Measurements from ENCODE around the gene SVOP.

The SVOP gene

DNA sequence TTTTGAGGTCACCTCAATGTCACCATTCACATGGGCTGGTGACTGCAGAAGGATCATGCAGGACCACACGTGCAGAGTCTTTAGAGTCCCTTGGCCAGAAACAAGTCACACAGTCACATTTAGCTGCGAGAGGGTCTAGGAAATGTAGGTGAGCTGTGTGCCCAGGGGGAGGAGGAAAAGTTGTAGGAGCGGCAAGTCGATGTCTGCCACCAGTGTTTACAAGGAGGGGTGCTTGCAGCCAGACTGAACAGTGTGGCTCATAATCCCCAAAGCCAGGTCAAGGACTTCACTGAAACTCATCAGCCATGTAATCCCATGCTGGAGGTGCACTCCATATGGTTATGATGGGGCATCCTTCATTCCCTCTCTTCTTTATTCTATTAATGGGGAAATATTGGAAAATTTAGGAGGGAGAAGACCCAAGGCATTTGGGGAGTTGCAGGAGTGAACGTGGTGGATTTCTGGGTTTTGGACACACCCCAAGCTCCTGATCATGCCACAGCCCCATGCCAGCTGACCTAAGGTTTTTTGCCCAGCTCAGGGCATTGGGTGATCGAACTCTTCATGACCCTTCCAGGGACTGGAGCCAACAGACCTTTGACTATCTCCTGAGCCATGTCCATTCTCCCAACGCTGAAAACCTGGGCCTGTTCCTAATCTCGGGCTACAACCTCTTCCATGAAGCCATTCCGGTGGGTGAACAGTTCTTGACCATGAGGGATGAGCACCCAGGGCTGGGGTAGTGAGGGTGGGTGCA lies 133.8 kb downstream of the SVOP start:
- Histone ChIP-seq H3K18ac (ENCODE audit: low read length) (no peak overlapping the region), H4K91ac (ENCODE audit: low read depth, low read length, poor library complexity) (no peak overlapping the region), H3K4ac (ENCODE audit: low read length) (no peak overlapping the region), H3K4me1 (ENCODE audit: control insufficient read depth in 2 of 2, insufficient read depth in 1 of 2, low read depth in 1 of 2, low read length in 2 of 2) (no peaks in the 10 kb centered on the region), H2AK5ac (ENCODE audit: low read depth, low read length) (no peak overlapping the region), H3K9me3 (replicated peaks in 1 of 2; ENCODE audit: control insufficient read depth in 2 of 2, insufficient read depth in 1 of 2, low read depth in 1 of 2, low read length in 2 of 2) (peaks cover 0 to 2% of the 10 kb centered on the region in 2 donors), H2BK5ac (ENCODE audit: low read length) (no peak overlapping the region), H3K27me3 (ENCODE audit: control insufficient read depth in 3 of 3, insufficient read depth in 3 of 3, low read depth in 1 of 3, low read length in 3 of 3) (no peaks in the 10 kb centered on the region), H3K4me3 (ENCODE audit: low read length in 2 of 2) (no peak overlapping the region), H2BK12ac (ENCODE audit: low read length) (no peak overlapping the region), H3K9ac (ENCODE audit: low read depth, low read length, poor library complexity) (no peak overlapping the region), H2BK15ac (ENCODE audit: low read length) (no peak overlapping the region), H2BK120ac (ENCODE audit: low read depth, low read length) (no peak overlapping the region), H3K36me3 (replicated peaks in 1 of 2; ENCODE audit: control insufficient read depth in 2 of 2, insufficient read depth in 2 of 2, low read length in 2 of 2) (no peaks in the 10 kb centered on the region), H4K8ac (ENCODE audit: low read depth, low read length) (no peak overlapping the region), H3K23ac (ENCODE audit: low read depth, low read length, poor library complexity) (no peak overlapping the region), H3K79me1 (ENCODE audit: low read depth, low read length) (no peaks in the 10 kb centered on the region), H3K14ac (ENCODE audit: low read length) (no peak overlapping the region), H3K27ac (replicated peaks; ENCODE audit: low read length) (no peak overlapping the region), H2AFZ (ENCODE audit: low read length) (no peak overlapping the region), H3K4me2 (ENCODE audit: insufficient read depth, low read length, poor library complexity, severe bottlenecking) (no peak overlapping the region)
- DNase-seq (ENCODE audit: low spot score): no peak
- WGBS, 2 donors (ENCODE audit: extremely low coverage in 2 of 2, insufficient read length in 2 of 2, insufficient replicate concordance in 1 of 2): no CpG with 5 or more reads among the region's 9 CpGs

GRCh38 chr12:108884116-108885012 lies 136.5 kb downstream of the SVOP start:
- Histone ChIP-seq H3K4me1 (ENCODE audit: control insufficient read depth in 2 of 2, insufficient read depth in 1 of 2, low read depth in 1 of 2, low read length in 2 of 2) (peaks cover 3 to 9% of the 10 kb centered on the region in 2 donors), H3K4ac (ENCODE audit: low read length) (no peak overlapping the region), H3K27ac (replicated peaks; ENCODE audit: low read length) (no peak overlapping the region), H3K18ac (ENCODE audit: low read length) (peak overlapping the region; percentile 24), H3K36me3 (replicated peaks in 1 of 2; ENCODE audit: control insufficient read depth in 2 of 2, insufficient read depth in 2 of 2, low read length in 2 of 2) (no peaks in the 10 kb centered on the region), H3K4me3 (ENCODE audit: low read length in 2 of 2) (peak overlapping the region in 1 of 2 donors; percentile 1), H3K27me3 (ENCODE audit: control insufficient read depth in 3 of 3, insufficient read depth in 3 of 3, low read depth in 1 of 3, low read length in 3 of 3) (no peaks in the 10 kb centered on the region), H2BK120ac (ENCODE audit: low read depth, low read length) (no peak overlapping the region), H3K14ac (ENCODE audit: low read length) (peak overlapping the region; percentile 13), H3K9me3 (replicated peaks in 1 of 2; ENCODE audit: control insufficient read depth in 2 of 2, insufficient read depth in 1 of 2, low read depth in 1 of 2, low read length in 2 of 2) (no peaks in the 10 kb centered on the region), H4K8ac (ENCODE audit: low read depth, low read length) (no peak overlapping the region), H2BK15ac (ENCODE audit: low read length) (no peak overlapping the region), H3K23ac (ENCODE audit: low read depth, low read length, poor library complexity) (peak overlapping the region; percentile 13), H3K9ac (ENCODE audit: low read depth, low read length, poor library complexity) (no peak overlapping the region), H2BK5ac (ENCODE audit: low read length) (no peak overlapping the region), H2BK12ac (ENCODE audit: low read length) (peak overlapping the region; percentile 3), H4K91ac (ENCODE audit: low read depth, low read length, poor library complexity) (peak overlapping the region; percentile 80), H3K4me2 (ENCODE audit: insufficient read depth, low read length, poor library complexity, severe bottlenecking) (no peak overlapping the region), H2AFZ (ENCODE audit: low read length) (no peak overlapping the region), H3K79me1 (ENCODE audit: low read depth, low read length) (no peaks in the 10 kb centered on the region), H2AK5ac (ENCODE audit: low read depth, low read length) (no peak overlapping the region)
- no peak for DNase-seq (ENCODE audit: low spot score)
- WGBS, 2 donors (ENCODE audit: extremely low coverage in 2 of 2, insufficient read length in 2 of 2, insufficient replicate concordance in 1 of 2): no CpG with 5 or more reads among the region's 16 CpGs

DNA sequence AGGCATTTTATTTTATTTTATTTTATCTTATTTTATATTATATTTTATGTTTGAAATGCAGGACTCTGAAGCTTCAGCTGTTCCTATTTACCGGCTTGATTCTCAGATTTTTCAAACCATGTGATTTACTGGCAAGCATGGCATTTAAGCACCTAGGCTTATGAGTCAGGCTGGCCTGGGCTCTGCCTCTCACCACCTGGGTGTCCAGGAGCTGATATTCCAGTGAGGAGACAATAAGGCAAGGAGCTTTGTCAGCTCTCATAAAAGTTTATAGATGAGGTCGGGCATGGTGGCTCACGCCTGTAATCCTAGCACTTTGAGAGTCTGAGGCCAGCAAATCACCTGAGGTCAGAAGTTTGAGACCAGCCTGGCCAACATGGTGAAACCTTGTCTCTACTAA lies 138.9 kb downstream of the SVOP start:
- Histone ChIP-seq H3K9me3 (replicated peaks in 1 of 2; ENCODE audit: control insufficient read depth in 2 of 2, insufficient read depth in 1 of 2, low read depth in 1 of 2, low read length in 2 of 2) (no peaks in the 10 kb centered on the region), H2AK5ac (ENCODE audit: low read depth, low read length) (no peak overlapping the region), H3K23ac (ENCODE audit: low read depth, low read length, poor library complexity) (no peak overlapping the region), H2BK15ac (ENCODE audit: low read length) (no peak overlapping the region), H4K91ac (ENCODE audit: low read depth, low read length, poor library complexity) (no peak overlapping the region), H3K14ac (ENCODE audit: low read length) (no peak overlapping the region), H3K36me3 (replicated peaks in 1 of 2; ENCODE audit: control insufficient read depth in 2 of 2, insufficient read depth in 2 of 2, low read length in 2 of 2) (no peaks in the 10 kb centered on the region), H3K27me3 (ENCODE audit: control insufficient read depth in 3 of 3, insufficient read depth in 3 of 3, low read depth in 1 of 3, low read length in 3 of 3) (no peaks in the 10 kb centered on the region), H4K8ac (ENCODE audit: low read depth, low read length) (no peak overlapping the region), H2BK5ac (ENCODE audit: low read length) (no peak overlapping the region), H3K79me1 (ENCODE audit: low read depth, low read length) (no peaks in the 10 kb centered on the region), H3K27ac (replicated peaks; ENCODE audit: low read length) (no peak overlapping the region), H3K18ac (ENCODE audit: low read length) (no peak overlapping the region), H3K4me1 (ENCODE audit: control insufficient read depth in 2 of 2, insufficient read depth in 1 of 2, low read depth in 1 of 2, low read length in 2 of 2) (peaks cover 4 to 9% of the 10 kb centered on the region in 2 donors), H2BK12ac (ENCODE audit: low read length) (no peak overlapping the region), H3K4me3 (ENCODE audit: low read length in 2 of 2) (no peak overlapping the region), H3K4ac (ENCODE audit: low read length) (no peak overlapping the region), H2AFZ (ENCODE audit: low read length) (no peak overlapping the region), H2BK120ac (ENCODE audit: low read depth, low read length) (no peak overlapping the region), H3K4me2 (ENCODE audit: insufficient read depth, low read length, poor library complexity, severe bottlenecking) (no peak overlapping the region), H3K9ac (ENCODE audit: low read depth, low read length, poor library complexity) (no peak overlapping the region)
- WGBS, 2 donors (ENCODE audit: extremely low coverage in 2 of 2, insufficient read length in 2 of 2, insufficient replicate concordance in 1 of 2): no CpG with 5 or more reads among the region's 3 CpGs
- no peak for DNase-seq (ENCODE audit: low spot score)

All from neuronal stem cell (in vitro differentiated cells).